GM19324 (cell line): ENCODE measurements around the gene RND3.
A peak's percentile ranks its signal among the peaks of the same experiment; 100 is the strongest.

Experiments
- ATAC-seq: cut with Tn5 transposase; IDR thresholded peaks from one replicate; pipeline ENCODE4 v1.9.1; 2021; ENCODE audit warnings: mild to moderate bottlenecking, moderate library complexity; ENCODE audit not compliant: unreplicated experiment, low FRiP score

RND3 gene, protein sequence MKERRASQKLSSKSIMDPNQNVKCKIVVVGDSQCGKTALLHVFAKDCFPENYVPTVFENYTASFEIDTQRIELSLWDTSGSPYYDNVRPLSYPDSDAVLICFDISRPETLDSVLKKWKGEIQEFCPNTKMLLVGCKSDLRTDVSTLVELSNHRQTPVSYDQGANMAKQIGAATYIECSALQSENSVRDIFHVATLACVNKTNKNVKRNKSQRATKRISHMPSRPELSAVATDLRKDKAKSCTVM

GRCh38 chr2:150487537-150488429, at the start of gene RND3:
RND3 (minus strand) TSS chr2:150487667; CDS start chr2:150487417, 250 bp downstream.
- ATAC-seq: peak; percentile 55

DNA sequence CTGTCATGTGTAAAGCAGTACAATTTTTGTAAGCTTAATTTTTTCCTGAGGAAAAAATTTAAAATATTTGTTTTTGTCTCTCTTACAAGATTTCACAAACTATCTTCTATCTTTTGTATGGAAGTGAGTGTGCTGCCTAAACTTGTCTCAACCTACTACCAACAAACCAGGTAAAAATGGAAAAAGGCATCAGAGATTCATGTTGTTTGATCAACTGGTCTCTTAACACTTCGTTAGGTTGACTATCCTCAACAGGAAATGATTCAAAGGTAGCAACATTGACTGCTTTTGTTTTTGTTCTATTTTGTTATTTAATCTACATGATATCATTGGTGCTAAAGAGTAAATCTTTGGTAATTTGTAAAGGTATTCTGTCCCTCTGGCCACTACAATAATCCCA, 47.7 kb upstream of the RND3 start:
- no peak for ATAC-seq

DNA sequence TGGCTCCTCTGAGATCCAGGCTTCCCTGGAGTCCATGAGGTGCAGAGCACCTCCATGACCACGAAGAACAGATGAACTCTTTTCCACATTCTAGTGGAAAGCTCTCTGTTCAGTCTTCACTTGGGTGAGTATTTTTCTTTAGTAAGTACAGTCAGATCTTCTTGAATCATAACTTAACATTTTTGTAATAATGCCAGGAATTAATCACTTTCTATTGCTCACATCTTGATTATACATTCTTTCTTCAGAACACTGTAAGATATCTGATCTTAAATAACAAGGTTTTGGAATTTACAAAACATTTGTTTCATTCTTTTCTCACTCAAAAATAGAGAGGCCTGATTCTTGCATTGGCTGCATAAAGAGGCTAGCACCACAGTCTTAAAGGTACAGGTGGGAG, 45.4 kb upstream of the RND3 start:
- no peak for ATAC-seq

GRCh38 chr2:150532020-150532419, 44.6 kb upstream of the RND3 start:
- no peak for ATAC-seq

DNA sequence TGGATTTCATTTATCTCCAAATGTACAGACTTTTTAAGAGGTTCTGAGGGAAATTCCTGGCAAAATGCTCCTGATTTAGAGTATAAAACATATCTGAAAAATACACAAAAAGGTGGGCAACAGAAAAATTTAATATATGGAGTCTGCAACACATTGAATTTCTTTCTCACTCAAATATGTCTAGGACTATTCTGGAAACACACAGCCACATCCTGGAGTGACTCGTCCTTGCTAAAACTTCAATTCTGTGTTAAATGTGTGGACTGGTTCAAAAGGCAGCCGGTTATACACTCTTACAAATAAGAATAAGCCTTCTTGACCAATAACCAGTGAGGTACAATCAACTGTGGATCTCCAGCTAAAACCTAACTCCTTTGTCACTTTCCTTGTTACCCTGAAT, 44.1 kb upstream of the RND3 start:
- ATAC-seq: no peak

DNA sequence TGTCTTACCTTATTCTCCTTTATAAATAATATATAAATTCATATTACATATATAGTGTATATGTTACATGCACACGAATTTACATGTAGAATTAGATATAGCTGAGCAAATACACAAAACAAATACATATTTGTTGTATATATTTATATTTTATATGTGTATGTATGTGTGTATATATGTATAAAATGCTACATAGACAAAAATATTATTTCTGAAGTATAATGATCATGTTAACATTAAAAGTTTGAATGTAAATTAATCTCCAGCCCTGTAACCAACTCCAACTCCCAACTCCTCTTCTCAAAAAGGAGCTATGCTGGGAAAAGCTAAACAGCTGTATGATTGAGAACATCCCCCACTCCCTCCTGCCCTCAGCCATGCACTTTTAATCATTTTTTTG, 42.7 kb upstream of the RND3 start:
- no peak for ATAC-seq

GRCh38 chr2:150528861-150529801, 41.7 kb upstream of the RND3 start:
- peak; percentile 98 for ATAC-seq

GRCh38 chr2:150526827-150527226, 39.4 kb upstream of the RND3 start:
- ATAC-seq: no peak

- ATAC-seq: no peak
These were observed 38.5 kb upstream of the RND3 start for GRCh38 chr2:150526006-150526405.

DNA sequence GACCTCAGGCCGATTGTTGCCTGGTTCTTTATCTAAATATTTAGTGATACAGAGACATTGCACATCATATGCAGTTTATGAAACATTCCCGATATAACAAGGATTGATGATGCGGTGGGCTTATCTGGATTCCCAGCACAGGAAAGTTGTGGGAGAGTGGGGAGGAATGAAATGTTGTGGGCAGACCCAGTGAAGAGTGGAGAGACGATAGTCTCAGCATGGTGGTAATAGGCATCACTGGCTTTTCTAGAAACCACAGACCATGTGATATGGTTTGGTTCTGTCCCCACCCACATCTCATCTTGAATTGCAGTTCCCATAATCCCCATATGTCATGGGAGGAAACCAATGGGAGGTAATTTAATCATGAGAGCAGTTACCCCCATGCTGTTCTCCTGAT, 34.8 kb upstream of the RND3 start:
- no peak for ATAC-seq

- ATAC-seq: no peak
These were observed 33.6 kb upstream of the RND3 start for GRCh38 chr2:150520887-150521664.

GRCh38 chr2:150520033-150520432, 32.6 kb upstream of the RND3 start:
- ATAC-seq: no peak

DNA sequence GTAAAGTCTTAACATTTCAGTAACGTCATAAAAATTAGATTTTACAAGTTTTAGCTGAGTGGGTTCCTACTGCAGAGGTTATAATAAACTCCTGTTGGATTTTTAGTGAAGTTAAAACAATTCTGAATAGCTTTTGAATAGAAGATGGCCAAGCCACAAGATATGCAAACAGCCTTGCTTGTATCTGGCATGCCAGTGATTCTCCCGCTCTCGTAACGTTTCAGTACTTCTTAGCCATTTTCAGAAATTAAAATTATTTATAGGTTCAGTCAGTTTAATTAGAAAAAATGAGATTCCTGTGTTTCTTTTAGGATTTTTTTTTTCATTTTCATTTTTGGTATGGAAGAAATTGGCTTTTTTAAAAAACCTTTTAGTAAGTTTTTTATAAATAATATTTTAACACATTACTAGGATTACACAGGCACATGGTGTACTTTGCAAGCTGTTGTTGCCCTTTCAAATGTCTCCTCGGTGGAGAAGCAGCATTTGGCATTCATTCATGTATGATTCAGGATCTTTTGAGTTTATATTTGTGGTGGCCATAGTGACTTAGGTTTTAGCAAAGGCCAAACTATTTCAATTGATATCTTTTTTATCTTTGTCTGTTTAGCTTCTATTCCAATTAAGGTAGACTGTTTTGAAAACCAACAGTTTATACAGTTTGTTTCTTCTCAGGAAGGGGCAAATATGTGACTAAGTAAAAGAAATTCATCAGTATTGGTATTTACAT, 30.6 kb upstream of the RND3 start:
- no peak for ATAC-seq

DNA sequence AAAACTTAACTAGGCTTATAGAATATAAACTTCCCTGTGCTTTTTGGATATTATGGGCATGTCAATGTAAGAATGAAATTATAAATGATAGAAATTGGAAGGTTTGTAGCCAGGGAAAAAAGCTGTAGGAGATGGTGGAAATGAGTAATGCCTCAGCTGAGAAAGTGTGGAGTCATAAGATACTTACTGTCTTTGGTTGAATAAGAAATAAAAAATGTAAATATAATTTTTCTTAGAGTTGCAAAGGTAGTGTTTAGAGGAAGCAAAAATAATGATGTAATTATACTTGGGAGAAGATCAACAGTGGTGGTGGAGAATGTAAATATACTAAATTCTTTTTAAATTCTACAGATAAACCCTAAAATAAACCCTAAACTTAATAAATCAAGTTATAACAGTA, 26.2 kb upstream of the RND3 start:
- ATAC-seq: no peak

DNA sequence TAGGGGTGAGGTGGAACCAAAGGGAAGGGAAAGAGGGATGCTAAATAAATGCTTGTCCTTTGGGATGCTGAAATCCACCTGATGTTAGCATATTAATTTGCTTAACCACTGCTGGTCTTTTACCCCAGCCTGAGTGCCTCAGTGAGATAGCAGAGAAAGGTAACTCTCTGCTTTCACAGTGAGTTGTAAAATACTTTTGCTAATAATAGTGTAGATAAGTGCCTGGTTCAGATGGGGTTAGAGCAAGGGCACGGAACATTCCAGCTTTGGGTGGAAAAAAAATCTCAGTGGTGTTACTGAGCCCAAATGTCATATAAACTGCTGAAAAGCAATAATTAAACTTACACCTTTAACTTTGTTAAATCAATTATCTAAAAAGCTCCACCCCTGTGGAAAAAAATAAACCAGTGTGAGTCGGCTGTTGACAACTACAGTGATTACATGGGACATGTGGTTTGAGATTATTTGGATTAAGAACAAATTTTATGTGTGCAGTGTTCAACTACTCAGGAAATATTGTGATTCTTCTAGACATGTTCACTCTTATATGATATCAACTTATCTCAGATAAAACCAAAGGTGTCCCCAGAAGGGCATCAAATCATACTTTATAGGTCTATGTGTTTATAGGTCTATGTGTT, 21.1 kb upstream of the RND3 start:
- no peak for ATAC-seq

GRCh38 chr2:150507071-150507470, 19.6 kb upstream of the RND3 start:
- ATAC-seq: no peak

GRCh38 chr2:150505178-150505577, 17.7 kb upstream of the RND3 start:
- ATAC-seq: no peak

DNA sequence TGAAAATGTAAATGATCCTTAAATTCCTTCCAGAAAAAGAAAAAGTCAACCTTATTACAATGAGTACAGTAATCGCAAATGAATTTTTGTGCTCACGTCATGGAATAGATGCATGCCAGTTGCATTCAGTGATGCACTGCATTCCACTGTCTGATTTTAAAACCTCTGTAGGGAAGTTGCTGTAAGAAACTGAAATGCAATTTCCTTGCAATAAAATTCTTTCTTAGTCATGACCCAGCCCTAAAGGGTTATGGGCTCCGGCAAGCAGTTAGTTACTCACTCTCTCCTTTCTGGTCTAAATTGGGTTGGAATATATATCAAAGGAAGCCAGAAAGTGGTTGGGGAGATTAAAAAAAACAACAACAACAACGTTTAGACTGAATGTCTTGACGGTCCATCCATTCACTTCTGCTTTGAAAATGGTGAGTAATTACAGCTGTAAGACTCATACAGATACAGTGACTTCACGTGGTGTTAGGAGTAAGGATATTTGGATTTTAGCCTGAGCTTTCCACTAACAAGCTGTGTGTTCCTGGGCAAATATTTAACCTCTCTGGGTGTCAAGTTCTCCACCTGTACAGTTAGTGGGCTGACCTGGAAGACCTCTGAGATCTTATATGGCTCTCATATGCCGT, 8.6 kb upstream of the RND3 start:
- ATAC-seq: no peak

DNA sequence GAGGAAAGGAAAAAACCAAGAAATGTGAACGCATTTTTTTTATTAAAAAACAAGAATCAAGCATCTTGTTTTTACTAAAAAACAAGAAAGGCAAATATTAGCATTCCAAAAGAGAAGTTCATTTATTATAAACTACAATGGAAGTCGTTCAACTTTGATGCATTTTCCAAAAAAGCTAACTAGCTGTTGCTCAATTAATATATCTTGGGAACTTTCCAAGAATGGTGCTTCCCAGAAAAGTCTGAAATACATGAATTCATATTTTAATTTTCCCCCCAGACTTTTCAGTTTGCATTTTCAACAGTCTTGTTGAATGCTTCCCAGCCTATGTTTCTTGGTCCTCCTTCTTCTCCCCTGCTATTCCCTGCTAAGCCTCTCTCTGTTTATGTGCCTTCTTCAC, 7.5 kb upstream of the RND3 start:
- no peak for ATAC-seq
